Right kidney (tissue), 1 donor: ENCODE measurements around the gene DNAAF1.

Experiments used
- DNase-seq: peaks from one replicate; pipeline ENCODE4 v3.0.0-alpha.2; 2016

The DNAAF1 gene

GRCh38 chr16:84120023-84120422 is 25.1 kb upstream of the DNAAF1 start:
- DNase-seq, result no peak

DNA sequence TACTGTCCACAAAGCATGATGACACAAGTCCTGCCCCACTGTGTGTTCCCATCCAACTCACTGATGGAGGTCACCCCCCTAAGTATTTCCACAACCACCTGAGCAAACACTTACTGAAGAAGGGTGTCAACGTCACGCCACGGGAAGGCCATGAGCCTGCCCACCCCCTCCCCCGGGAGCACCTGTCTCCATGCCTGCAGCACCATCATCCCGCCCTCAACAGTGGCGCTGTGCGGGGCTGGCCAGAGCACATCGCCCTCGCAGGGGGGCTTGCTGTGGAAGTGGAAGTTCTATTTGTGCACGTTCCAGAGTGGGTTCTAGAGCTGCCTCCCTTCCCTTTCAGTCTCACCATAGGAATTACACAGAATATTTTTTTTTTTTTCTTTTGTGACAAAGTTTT is 24.1 kb upstream of the DNAAF1 start:
- DNase-seq, result no peak

GRCh38 chr16:84124257-84125073 is 20.6 kb upstream of the DNAAF1 start:
- no peak for DNase-seq

GRCh38 chr16:84131117-84131516 is 14.0 kb upstream of the DNAAF1 start:
- no peak for DNase-seq

DNA sequence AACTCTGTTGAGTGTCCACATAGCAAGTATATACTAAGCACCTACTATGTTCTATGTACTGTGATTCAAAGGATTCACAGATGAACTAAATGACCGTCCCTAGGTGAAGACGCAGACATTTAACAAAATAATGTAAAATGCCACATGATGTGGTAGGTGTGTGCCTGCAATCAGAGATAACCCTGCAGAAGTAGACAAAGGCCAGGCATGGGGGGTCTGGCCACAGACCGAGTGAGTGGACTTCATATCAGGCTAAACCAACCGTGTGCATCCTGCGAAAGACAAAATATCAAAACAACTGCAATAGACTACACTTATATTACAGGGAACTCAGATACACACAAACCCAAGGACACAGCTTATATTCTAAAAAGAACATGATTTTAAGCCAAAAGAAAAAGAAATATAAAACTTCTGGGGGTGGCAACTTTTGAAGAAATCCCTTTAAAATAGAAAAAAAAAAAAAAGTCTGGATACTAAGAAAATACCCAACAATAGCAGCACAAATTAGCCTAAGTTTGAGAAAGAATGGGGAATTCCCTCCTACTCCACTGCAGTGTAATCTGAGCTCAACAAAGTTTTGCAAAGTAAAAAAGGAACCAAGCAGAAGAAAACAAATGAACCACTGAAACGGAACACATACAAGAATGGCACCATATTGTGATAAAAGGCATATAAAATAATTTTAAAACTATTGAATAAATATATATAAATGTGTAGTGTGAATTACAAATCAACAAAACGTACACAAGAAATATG is 12.4 kb upstream of the DNAAF1 start:
- no peak for DNase-seq

DNA sequence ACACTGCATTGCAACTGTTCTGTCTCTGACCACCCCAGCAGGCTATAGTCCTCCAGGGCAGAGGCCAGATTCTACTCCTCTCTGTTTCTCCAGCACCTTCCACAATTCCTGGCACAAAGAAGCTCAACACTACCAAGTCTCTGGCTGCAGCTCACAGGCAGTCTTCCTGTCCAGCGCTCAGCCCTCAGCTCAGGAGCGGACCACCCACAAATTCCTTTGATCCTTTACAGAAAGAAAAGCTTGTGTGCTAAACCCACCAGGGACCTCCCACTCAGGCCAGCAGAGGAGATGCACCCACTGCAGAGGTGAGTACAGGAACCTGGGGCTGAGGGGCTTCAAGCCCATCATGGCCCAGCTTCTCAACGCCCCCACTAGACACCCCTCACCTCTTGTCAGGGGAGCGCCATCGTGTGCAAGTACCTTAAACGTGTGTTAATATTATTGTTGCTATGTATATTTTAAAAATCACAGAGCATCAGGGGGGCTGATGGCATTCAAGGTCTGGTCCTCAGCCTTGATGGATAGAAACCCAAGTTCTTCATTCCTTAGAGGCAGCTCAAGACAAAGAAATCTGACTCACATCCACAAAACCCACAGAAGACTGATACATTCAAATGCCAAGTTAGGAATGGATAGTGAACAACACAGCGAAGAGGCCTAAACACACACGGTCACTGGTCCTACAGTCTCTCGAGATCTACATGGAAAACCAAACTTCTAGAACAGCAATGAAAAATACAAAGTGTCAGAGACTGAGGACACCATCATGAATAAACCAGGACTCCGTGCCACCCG is 8.6 kb upstream of the DNAAF1 start:
- no peak for DNase-seq

GRCh38 chr16:84137287-84137686 is 7.8 kb upstream of the DNAAF1 start:
- DNase-seq, result peak; percentile 43

DNA sequence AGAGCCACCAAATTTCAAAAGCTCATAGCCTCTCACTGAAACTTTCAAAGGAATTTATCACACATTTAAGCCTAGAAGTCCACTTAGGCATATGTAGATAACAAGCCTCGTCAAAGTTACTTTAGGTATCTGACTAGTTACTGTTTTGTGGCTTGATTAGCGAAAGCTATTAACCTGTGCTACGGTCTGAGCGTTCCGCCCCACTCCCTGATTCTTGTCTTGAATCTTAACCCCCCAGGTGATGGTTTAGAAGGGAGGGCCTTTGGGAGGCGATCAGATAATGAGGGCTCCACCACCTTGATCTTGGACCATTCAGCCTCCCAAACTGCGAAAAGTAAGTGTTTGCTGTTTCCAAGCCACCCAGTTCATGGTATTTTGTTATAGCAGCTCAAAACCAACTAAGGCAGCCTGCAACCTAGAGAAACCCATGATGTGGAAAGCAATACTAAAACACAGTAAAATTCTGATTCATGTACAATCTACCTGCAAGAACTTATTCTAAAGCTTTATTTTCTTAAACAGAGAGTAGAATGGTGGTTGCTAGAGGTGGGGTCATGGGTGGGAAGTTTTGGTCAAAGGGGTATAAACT is 7.2 kb upstream of the DNAAF1 start:
- DNase-seq, result no peak

GRCh38 chr16:84138500-84138823 is 6.6 kb upstream of the DNAAF1 start:
- DNase-seq, result no peak

- peak; percentile 40 for DNase-seq
Observed at GRCh38 chr16:84138824-84139627, 6.1 kb upstream of the DNAAF1 start.

GRCh38 chr16:84139628-84140258 is 5.4 kb upstream of the DNAAF1 start:
- no peak for DNase-seq

DNA sequence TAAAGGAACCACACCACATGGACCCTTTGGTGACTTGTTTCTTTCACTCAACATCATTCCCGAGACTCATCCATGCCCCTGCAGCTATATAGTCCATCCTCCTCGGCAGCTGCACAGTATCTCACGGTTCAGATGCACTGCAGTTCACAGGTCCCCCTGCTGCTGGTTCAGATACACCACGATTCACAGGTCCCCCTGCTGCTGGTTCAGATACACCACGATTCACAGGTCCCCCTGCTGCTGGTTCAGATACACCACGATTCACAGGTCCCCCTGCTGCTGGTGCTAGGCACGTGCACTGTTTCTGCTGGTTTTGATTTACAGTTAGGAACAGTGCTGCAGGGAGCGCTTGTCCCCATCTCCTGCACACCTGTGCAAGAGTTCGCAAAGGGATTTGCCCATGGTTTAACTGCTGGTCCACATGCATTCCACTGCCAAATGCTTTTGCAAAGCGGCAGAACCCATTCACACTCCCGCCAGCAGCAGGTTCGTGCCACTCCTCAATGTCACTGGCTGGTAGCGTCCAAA is 3.9 kb upstream of the DNAAF1 start:
- no peak for DNase-seq

DNA sequence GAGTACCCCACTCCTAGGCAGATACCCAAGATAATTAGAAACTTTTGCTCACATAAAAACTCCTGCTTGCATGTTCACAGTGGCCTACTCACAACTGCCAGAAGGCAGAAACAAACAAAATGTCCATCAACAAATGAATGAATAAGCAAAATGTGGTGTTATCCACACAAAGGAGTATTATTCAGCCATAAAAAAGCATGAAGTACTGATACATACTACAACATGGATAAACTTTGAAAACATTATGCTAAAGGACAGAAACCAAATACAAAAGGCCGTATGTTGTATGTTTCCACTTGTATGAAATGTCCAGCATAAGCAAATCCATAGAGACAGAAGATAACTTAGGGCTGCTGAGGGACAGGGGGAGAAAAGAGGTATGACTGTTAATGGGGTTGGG is 2.0 kb upstream of the DNAAF1 start:
- DNase-seq, result no peak

- DNase-seq, result no peak
Observed at GRCh38 chr16:84143784-84144199, 1.3 kb upstream of the DNAAF1 start.

GRCh38 chr16:84144209-84144858 is 774 bp upstream of the DNAAF1 start:
- DNase-seq, result peak; percentile 66

DNA sequence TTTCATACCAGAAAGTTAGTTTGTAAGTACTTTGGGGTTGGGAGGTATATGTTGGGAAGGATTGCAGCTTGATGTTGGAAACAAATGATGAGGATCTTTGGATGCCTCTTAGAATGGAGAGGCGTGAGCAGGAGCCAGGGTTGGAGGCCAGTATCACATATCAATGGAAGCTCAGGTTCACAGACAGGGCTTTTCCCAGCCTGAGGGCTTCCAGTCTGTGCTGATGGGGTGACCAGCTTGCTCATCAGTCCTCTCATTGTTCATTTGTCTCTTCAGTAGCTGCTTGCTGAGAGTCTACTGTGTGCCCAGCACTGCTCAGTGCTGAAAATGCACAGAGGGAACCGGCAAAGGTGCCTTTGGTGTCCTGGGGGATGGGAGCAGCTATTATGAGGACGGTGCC is 5.8 kb downstream of the DNAAF1 start:
- no peak for DNase-seq

- DNase-seq, result no peak
Observed at GRCh38 chr16:84153660-84154214, 8.6 kb downstream of the DNAAF1 start.

GRCh38 chr16:84155226-84155625 is 10.1 kb downstream of the DNAAF1 start:
- no peak for DNase-seq

DNA sequence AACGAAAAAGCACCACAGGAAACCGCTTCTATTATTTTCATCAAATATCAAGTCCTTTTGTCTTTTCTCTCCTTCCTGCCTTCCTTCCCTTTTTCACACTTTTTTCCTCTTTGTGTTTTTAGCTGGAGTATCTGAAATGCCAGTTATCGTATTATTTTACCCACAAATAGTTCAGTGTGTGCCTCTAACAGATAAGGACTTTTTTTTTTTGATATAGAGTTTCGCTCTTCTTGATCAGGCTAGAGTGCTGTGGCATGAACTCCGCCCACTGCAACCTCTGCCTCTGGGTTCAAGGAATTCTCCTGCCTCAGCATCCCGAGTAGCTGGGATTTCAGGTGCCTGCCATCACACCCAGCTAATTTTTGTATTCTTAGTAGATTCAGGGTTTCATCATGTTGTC is 10.7 kb downstream of the DNAAF1 start:
- no peak for DNase-seq

DNA sequence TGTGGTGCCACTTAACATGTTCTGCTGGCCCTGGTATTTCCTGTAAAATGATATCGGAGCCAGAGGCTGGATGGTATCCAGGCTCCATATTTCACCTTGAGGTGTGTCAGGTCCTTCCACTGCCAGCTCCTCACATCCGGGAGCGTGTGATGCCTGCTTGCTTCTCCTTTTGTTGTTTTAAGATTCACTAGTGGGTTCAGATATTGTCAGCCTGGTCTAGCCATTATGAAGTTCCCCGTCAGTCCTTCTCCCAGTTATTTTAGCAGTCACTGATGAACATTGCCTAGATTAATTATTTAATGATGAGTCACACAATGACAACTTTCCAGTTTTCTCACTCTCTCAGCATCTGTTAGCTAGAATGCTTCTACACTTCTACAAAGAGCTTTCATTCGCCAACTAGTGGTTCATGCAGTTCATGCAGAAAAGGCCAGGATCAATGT is 11.3 kb downstream of the DNAAF1 start:
- DNase-seq, result no peak
